ENCODE data around the gene CBX7.

DNA sequence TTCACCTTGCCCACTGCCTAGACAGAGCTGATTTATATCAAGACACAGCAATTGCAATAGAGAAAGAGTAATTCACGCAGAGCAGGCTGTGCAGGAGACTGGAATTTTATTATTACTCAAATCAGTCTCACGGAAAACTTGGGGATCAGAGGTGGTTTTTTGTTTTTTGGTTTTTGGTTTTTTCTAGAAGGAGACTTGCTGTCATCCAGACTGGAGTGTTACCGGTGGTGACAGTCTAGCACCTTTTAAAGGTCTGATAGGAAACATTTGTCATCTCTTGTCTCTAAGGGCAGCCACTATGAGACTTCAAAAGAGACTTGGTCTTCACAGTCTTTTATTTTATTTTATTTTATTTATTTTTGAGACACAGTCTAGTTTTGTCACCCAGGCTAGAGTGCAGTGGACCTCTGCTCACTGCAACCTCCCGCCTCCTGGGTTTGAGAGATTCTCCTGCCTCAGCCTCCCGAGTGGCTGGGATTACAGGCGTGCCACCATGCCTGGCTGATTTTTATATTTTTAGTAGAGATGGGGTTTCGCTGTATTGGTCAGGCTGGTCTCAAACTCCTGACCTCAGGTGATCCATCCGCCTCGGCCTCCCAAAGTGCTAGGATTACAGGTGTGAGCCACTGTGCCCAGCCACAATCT lies 36.4 kb downstream of the CBX7 start:
- TF ChIP-seq EZH2 (IDR thresholded peaks at IDR 0.05; ENCODE audit: insufficient read depth, poor library complexity, severe bottlenecking): no peak
- no peak for TF ChIP-seq EZH2phosphoT487 (IDR thresholded peaks at IDR 0.05; ENCODE audit: insufficient read depth, low read depth)
